Measurements from ENCODE around the gene ZNF33A.
"Not testable (repeated sequence)": the region's sequence is repeated elsewhere in the genome, so short reads cannot be mapped to it uniquely, and the experiment has no call there.

The ZNF33A gene

GRCh38 chr10:38010119-38010903, at the start of gene ZNF33A:
TSS of gene ZNF33A (plus strand) at chr10:38010675. CDS start at chr10:38012342, 1,667 bp downstream.
- Histone ChIP-seq H3K9me3 (ENCODE audit: control insufficient read depth, low read length) (no peaks in the 10 kb centered on the region), H3K36me3 (ENCODE audit: control insufficient read depth, insufficient read depth, low read length) (no peaks in the 10 kb centered on the region), H3K9ac (ENCODE audit: low read length) (peak within 1 kb of the TSS; percentile 91), H3K27me3 (ENCODE audit: control insufficient read depth, insufficient read depth, low read length) (no peaks in the 10 kb centered on the region), H3K4me3 (ENCODE audit: low read length) (peak within 1 kb of the TSS; percentile 54), H3K4me1 (ENCODE audit: control insufficient read depth, insufficient read depth, low read length) (peaks cover 7% of the 10 kb centered on the region)

GRCh38 chr10:37965006-37965405, 45.5 kb upstream of the ZNF33A start:
- Histone ChIP-seq H3K9ac (ENCODE audit: low read length) (no peak overlapping the region), H3K27me3 (ENCODE audit: control insufficient read depth, insufficient read depth, low read length) (no peaks in the 10 kb centered on the region), H3K4me1 (ENCODE audit: control insufficient read depth, insufficient read depth, low read length) (no peaks in the 10 kb centered on the region), H3K36me3 (ENCODE audit: control insufficient read depth, insufficient read depth, low read length) (no peaks in the 10 kb centered on the region), H3K9me3 (ENCODE audit: control insufficient read depth, low read length) (no peaks in the 10 kb centered on the region), H3K4me3 (ENCODE audit: low read length) (no peak overlapping the region)

- H3K4me1 ChIP-seq (ENCODE audit: control insufficient read depth, insufficient read depth, low read length), result no peaks in the 10 kb centered on the region
- no peaks in the 10 kb centered on the region for H3K36me3 ChIP-seq (ENCODE audit: control insufficient read depth, insufficient read depth, low read length)
- H3K9me3 ChIP-seq (ENCODE audit: control insufficient read depth, low read length), result no peaks in the 10 kb centered on the region
- no peak overlapping the region for H3K4me3 ChIP-seq (ENCODE audit: low read length)
- H3K9ac ChIP-seq (ENCODE audit: low read length), result no peak overlapping the region
- H3K27me3 ChIP-seq (ENCODE audit: control insufficient read depth, insufficient read depth, low read length), result no peaks in the 10 kb centered on the region
Observed at GRCh38 chr10:37972396-37972795, 38.1 kb upstream of the ZNF33A start.

- H3K4me1 ChIP-seq (ENCODE audit: control insufficient read depth, insufficient read depth, low read length), result no peaks in the 10 kb centered on the region
- H3K9me3 ChIP-seq (ENCODE audit: control insufficient read depth, low read length), result no peaks in the 10 kb centered on the region
- H3K9ac ChIP-seq (ENCODE audit: low read length), result peak overlapping the region; percentile 91
- peak overlapping the region; percentile 61 for H3K4me3 ChIP-seq (ENCODE audit: low read length)
- no peaks in the 10 kb centered on the region for H3K27me3 ChIP-seq (ENCODE audit: control insufficient read depth, insufficient read depth, low read length)
- no peaks in the 10 kb centered on the region for H3K36me3 ChIP-seq (ENCODE audit: control insufficient read depth, insufficient read depth, low read length)
Observed at GRCh38 chr10:37975401-37975991, 35.0 kb upstream of the ZNF33A start.

GRCh38 chr10:37976091-37976879, 34.2 kb upstream of the ZNF33A start, which contains the start of gene ZNF25:
TSS of gene ZNF25 (minus strand) at chr10:37976647. CDS start at chr10:37971722, 4,925 bp downstream.
- H3K27me3 ChIP-seq (ENCODE audit: control insufficient read depth, insufficient read depth, low read length), result no peaks in the 10 kb centered on the region
- no peaks in the 10 kb centered on the region for H3K36me3 ChIP-seq (ENCODE audit: control insufficient read depth, insufficient read depth, low read length)
- H3K9me3 ChIP-seq (ENCODE audit: control insufficient read depth, low read length), result no peaks in the 10 kb centered on the region
- H3K4me3 ChIP-seq (ENCODE audit: low read length), result peak within 1 kb of the TSS; percentile 61
- no peaks in the 10 kb centered on the region for H3K4me1 ChIP-seq (ENCODE audit: control insufficient read depth, insufficient read depth, low read length)
- peak within 1 kb of the TSS; percentile 91 for H3K9ac ChIP-seq (ENCODE audit: low read length)

- Histone ChIP-seq H3K9me3 (ENCODE audit: control insufficient read depth, low read length) (no peaks in the 10 kb centered on the region), H3K9ac (ENCODE audit: low read length) (peak overlapping the region; percentile 35), H3K27me3 (ENCODE audit: control insufficient read depth, insufficient read depth, low read length) (no peaks in the 10 kb centered on the region), H3K36me3 (ENCODE audit: control insufficient read depth, insufficient read depth, low read length) (no peaks in the 10 kb centered on the region), H3K4me1 (ENCODE audit: control insufficient read depth, insufficient read depth, low read length) (no peaks in the 10 kb centered on the region), H3K4me3 (ENCODE audit: low read length) (peak overlapping the region; percentile 61)
Observed at GRCh38 chr10:37976880-37977203, 33.6 kb upstream of the ZNF33A start.

- no peaks in the 10 kb centered on the region for H3K4me1 ChIP-seq (ENCODE audit: control insufficient read depth, insufficient read depth, low read length)
- no peaks in the 10 kb centered on the region for H3K9me3 ChIP-seq (ENCODE audit: control insufficient read depth, low read length)
- no peaks in the 10 kb centered on the region for H3K36me3 ChIP-seq (ENCODE audit: control insufficient read depth, insufficient read depth, low read length)
- no peaks in the 10 kb centered on the region for H3K27me3 ChIP-seq (ENCODE audit: control insufficient read depth, insufficient read depth, low read length)
- H3K9ac ChIP-seq (ENCODE audit: low read length), result no peak overlapping the region
- H3K4me3 ChIP-seq (ENCODE audit: low read length), result no peak overlapping the region
Observed at GRCh38 chr10:37991655-37992054, 18.8 kb upstream of the ZNF33A start.

GRCh38 chr10:37992083-37992482, 18.4 kb upstream of the ZNF33A start:
- Histone ChIP-seq H3K9ac (ENCODE audit: low read length) (no peak overlapping the region), H3K4me3 (ENCODE audit: low read length) (no peak overlapping the region), H3K27me3 (ENCODE audit: control insufficient read depth, insufficient read depth, low read length) (no peaks in the 10 kb centered on the region), H3K9me3 (ENCODE audit: control insufficient read depth, low read length) (no peaks in the 10 kb centered on the region), H3K4me1 (ENCODE audit: control insufficient read depth, insufficient read depth, low read length) (no peaks in the 10 kb centered on the region), H3K36me3 (ENCODE audit: control insufficient read depth, insufficient read depth, low read length) (no peaks in the 10 kb centered on the region)

- H3K27me3 ChIP-seq (ENCODE audit: control insufficient read depth, insufficient read depth, low read length); H3K9me3 ChIP-seq (ENCODE audit: control insufficient read depth, low read length); H3K4me3 ChIP-seq (ENCODE audit: low read length); H3K4me1 ChIP-seq (ENCODE audit: control insufficient read depth, insufficient read depth, low read length); H3K9ac ChIP-seq (ENCODE audit: low read length); H3K36me3 ChIP-seq (ENCODE audit: control insufficient read depth, insufficient read depth, low read length): not testable (repeated sequence)
Observed at GRCh38 chr10:37998920-37999319, 11.6 kb upstream of the ZNF33A start.

- not testable (repeated sequence) for H3K9ac ChIP-seq (ENCODE audit: low read length)
Observed at GRCh38 chr10:38000474-38000873, 10.0 kb upstream of the ZNF33A start.

GRCh38 chr10:38003026-38003425, 7.4 kb upstream of the ZNF33A start:
- Histone ChIP-seq H3K4me3 (ENCODE audit: low read length) (no peak overlapping the region), H3K4me1 (ENCODE audit: control insufficient read depth, insufficient read depth, low read length) (no peaks in the 10 kb centered on the region)

More at GRCh38 chr10:38000474-38000873, 10.0 kb upstream of the ZNF33A start:
- not testable (repeated sequence) for H3K4me3 ChIP-seq (ENCODE audit: low read length); H3K4me1 ChIP-seq (ENCODE audit: control insufficient read depth, insufficient read depth, low read length); H3K9me3 ChIP-seq (ENCODE audit: control insufficient read depth, low read length); H3K27me3 ChIP-seq (ENCODE audit: control insufficient read depth, insufficient read depth, low read length); H3K36me3 ChIP-seq (ENCODE audit: control insufficient read depth, insufficient read depth, low read length)

GRCh38 chr10:38003588-38003987, 6.9 kb upstream of the ZNF33A start:
- Histone ChIP-seq H3K4me1 (ENCODE audit: control insufficient read depth, insufficient read depth, low read length) (no peaks in the 10 kb centered on the region), H3K36me3 (ENCODE audit: control insufficient read depth, insufficient read depth, low read length) (no peaks in the 10 kb centered on the region), H3K9ac (ENCODE audit: low read length) (no peak overlapping the region), H3K27me3 (ENCODE audit: control insufficient read depth, insufficient read depth, low read length) (no peaks in the 10 kb centered on the region), H3K9me3 (ENCODE audit: control insufficient read depth, low read length) (no peaks in the 10 kb centered on the region), H3K4me3 (ENCODE audit: low read length) (no peak overlapping the region)

More at GRCh38 chr10:38003026-38003425, 7.4 kb upstream of the ZNF33A start:
- Histone ChIP-seq H3K36me3 (ENCODE audit: control insufficient read depth, insufficient read depth, low read length) (no peaks in the 10 kb centered on the region), H3K27me3 (ENCODE audit: control insufficient read depth, insufficient read depth, low read length) (no peaks in the 10 kb centered on the region), H3K9me3 (ENCODE audit: control insufficient read depth, low read length) (no peaks in the 10 kb centered on the region), H3K9ac (ENCODE audit: low read length) (no peak overlapping the region)
